COLO829 (cell line): ENCODE results near the gene CDK6.

ENCODE experiments used
- DNase-seq: peaks from one replicate; pipeline ENCODE4 v3.0.0; 2012; ENCODE audit warnings: low spot score

The CDK6 gene

DNA sequence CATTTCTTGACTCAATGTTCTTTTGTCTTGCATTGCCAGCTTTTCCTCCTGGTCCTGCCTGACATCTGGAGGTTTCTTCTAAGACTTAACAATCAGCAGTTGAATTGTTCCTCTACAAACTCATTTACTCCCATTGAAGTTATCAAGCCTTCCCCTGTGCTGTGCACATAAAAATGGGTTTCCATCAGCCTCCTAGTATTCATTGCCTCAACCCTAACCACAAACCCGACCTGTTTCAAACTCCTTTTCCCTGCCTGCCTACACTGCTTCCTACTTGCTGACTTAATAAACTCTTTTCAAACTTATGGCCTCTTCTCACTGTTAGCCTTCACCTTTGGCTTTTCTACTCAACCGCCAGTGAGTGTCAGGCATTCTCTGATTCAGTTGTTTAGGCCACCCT lies 9.4 kb upstream of the CDK6 start:
- DNase-seq, result no peak

DNA sequence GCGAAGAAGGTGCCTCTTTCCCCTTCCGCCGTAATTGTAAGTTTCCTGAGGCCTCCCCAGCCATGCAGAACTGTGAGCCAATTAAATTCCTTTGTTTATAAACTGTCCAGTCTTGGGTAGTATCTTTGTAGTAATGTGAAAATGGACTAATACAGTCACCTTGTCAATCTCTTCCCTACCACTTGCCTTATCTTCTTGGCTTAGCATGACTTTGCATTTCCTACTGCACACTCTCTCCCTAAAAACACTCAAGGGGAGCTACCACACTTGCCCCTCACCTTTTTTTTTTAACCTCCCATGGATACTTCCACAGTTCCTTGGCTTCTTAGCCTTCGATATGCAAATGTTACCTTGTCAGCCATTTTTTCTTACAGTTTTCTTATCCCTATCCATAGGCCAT lies 7.4 kb upstream of the CDK6 start:
- no peak for DNase-seq

DNA sequence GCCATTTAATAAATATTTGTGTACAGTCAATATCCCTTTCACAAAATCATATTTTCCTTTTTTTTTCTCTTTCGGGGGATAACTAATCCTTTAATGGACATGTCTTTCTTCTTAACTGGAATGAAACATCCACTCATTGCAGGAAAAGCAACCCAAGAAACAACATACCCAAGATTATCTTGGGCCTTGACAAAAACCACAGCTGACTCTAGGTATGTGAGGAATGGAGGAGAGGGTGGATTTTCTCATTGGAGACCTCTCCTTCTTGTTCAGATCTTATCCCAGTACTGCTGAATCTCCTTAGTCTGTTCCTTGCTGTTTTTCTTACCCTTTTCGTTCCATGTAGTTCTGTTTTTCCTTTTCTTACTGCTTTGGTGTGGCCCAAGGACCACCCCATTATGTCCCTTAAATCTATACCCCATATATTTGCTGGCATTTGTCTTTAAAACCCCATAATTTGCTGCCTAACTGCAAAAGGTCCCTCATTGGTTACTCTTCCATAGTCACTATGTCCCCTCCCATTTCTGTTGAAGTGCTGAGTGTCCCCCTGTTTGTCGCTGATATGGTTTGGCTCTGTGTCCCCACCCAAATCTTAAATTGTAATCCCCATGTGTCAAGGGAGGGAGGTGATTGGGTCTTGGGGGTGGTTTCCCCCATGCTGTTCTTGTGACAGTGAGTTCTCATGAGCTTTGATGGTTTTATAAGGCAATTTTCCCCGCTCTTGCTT lies 6.8 kb upstream of the CDK6 start:
- DNase-seq, result no peak

- no peak for DNase-seq
Observed at GRCh38 chr7:92841192-92841591, 4.8 kb upstream of the CDK6 start.

DNA sequence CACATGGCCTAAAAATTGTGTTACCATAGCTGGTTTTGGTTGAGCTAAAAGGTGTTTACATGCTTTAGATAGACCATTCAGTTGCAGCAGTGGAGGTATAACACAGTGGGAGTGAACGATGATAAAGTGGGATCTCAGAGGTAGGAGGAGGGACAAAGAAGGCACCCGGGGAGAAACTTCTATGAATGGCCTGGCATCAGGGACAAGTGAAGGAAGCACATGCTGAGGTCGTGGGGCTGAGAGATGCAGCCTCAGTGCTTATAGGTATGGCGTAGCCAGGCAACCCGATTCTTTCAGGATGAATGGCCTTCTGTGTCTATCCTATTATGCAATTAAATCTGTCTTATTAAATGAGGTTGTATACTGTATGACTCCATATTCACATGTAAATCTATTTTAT lies 3.9 kb upstream of the CDK6 start:
- DNase-seq, result no peak

- no peak for DNase-seq
Observed at GRCh38 chr7:92839901-92840300, 3.5 kb upstream of the CDK6 start.

- no peak for DNase-seq
Observed at GRCh38 chr7:92838934-92839333, 2.6 kb upstream of the CDK6 start.

DNA sequence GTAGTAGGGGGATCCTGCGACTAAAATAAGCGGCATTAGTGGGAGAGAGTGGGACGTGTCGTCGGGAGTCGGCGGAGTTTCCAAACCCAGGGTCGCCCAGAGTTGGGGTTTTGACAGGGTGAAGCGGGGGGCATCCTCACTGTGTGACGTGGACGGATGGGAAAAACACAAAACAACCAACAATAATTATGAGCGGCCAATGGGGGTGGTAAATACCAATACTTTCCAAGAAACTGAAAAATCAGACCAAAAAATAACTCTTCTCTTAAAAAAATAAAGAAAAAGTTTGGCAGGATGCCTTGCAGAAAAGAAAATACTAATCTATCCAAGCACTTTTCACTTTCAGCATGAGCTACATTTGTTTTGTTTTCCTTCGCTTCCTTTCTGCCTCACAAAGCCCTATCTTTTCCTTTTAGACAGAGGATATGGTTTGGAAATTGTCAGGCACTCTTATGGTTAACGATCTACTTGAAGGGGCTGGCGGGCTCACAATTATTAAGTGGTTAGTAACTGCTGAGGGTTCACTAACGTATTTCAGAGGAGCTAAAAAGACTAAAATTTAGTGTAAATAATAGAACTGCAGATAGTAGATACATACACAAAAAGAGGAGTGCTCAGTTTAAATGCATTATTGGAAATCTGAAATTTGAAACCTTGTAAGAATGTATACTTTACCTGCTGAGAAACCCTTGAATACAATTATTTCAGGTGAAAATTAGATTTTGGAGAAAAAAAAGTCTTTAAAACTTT lies 802 bp upstream of the CDK6 start:
- DNase-seq, result no peak

DNA sequence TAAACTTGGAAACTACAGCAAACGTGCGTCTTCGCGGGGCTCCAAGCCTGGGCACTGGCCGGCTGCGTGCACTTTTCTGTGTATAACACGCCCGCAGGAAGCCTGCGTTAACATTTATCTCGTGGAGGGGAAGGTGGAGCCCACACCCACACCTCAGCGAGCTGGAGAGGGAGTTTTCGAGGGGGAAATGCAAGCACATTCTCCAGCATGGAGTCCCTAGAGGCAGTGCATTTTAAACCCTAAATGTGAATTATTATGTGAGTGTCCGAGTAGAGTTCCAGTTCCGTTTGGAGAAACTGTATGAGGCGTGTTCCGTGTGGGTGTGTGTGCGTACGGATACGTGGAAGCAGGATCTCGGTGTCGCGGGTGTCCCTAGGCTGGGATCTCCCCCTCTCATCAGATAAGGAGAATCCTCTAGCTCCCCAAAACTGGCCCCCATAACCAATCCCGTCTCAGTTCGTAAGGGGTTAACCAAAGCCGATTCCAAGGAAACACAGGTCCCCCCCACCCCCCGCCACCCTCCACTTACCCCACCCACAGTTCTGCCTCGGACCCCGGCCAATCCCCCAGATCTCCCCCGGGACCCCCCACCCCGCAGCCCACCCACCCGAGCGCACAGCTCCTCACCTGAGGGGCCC lies 403 bp downstream of the CDK6 start:
- no peak for DNase-seq

- DNase-seq, result peak; percentile 66
Observed at GRCh38 chr7:92835261-92835850, 1.0 kb downstream of the CDK6 start.

DNA sequence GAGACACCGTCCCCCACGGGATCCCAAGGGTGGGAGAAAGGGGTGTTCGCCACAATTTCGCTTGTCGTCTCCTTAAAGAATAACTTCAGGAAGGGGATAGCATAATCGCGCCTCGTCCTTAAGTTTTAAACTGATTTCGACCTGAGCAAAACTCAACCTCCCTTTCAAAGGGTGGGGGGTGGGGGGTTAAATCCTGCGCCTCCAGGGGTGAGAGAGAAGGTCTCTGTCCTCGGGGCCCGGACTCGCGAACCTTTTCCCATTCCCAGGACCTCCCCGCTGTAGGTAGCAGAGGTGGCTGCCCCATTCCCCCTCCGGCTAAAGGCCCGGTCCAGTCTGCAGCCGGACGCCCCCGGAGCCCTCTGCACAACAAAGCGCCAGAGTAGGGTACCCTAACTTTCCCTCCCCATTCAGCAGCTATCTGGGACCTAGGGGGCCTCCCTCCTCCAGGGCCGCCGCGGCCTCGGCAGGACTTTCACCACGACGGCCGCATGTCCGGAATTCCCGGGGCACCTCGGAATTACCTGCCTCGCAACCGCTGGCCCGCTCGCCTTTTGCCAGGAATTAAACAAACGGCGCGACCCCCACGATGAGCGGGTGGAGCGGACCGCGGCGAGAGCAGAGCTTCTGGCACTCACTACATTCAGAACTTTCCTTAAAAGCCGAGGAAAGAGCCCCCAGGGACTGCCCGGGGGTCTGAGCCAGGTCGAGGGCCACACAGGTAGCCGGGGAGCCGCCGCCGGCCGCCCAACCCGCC lies 1.7 kb downstream of the CDK6 start:
- no peak for DNase-seq

DNA sequence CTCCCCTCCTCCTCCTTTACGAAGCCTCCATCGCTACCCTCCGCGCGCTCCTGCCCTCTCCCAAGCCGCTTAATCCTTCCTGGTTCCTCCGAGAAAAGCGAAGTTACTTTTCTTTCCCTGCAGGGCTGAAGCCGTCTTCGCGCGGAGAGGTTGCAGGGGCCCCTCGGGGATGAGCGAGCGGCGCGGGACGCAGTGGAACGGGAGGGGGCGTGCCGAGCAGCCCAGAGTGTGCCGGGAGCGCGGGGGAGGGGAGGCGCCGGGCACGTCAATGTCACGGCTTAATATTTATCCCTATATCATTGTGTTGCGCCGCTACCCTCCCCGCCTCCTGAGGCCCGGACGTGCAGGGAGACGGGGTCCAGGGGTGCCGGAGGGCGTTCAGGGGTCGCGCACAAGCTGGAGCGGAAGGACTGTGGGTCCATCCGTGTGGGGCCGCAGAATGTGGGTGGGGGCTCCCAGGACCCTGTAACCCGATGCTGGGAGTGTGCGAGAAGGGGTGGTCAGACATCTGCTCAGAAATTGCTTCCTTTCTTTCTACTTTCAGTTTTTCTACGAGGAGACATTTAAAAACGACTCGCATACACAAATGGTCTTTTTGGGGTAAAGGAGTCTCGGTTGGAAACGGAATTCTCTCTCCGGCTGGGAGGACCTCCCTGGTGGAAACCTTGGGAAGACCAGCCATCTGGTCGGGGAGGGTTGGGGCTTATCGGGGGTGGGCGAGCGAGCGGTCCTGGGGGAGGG lies 2.4 kb downstream of the CDK6 start:
- peak; percentile 45 for DNase-seq

DNA sequence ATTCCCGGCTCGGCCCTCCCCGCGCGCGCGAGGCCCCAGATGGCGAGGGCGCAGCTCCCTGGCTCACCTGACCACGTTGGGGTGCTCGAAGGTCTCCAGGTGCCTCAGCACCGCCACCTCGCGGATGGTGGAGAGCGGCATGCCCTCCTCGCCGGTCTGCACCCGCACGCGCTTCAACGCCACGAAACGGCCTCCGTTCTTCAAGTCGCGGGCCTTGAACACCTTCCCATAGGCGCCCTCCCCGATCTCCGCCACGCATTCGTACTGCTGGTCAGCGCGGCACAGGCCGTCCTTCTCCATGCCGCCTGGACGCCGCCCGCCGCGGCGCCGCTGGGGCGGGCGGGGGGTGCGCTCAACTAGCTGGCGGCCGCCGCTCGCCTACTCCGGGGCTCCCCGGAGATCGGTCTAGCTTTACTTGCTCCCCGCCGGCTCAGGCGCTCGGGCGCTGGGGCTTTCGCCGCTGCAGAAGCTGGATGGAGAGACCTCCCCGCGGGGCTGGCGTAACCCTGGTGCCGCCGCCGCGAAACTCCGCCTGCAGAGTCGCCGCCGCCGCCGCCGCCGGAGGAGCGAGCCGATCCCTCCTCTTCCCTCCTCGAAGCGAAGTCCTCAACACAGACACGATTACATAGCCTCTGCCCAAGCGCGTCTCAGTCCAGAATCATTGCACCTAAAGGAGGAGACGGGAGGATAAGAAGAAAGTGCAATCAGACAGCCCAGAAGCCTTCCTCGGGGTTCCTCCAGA lies 3.2 kb downstream of the CDK6 start:
- DNase-seq, result peak; percentile 41

GRCh38 chr7:92832534-92833023 lies 3.8 kb downstream of the CDK6 start:
- DNase-seq, result no peak

DNA sequence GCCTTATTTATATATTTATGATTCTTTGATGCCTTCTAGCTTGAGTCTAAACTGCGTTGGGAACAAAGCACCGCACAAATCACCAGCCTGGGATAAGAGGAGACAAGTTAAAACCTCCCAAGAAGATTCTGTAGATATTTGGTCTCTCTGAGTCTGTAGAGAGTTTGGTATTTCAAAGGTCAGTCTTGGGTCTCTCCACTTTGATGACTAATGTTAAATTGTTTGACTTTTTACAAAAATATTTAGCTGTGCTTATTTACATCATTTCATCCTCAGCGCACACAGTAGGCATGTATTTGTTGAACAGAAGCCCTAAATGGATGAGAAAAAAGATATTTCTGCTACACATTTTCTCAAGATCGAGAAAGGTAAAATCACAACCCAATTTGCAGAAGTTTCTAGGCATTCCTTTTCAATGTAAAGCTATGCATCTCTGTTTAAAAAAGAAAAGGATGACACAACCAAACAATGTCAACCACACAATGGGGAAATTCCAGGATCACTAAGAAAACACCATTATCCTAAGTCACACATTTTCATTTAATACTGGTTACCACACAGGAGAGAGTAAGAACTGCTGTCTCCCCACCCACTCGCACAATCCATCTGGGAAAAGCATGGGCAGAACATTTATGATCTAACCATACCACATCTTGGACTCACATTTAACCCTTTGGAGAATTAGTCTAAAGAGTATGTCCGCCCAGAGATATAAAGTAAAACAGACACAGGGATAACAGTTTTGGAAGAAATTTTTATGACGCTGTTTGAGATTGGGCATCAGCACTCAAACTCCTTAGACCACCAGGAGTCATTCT lies 4.4 kb downstream of the CDK6 start:
- DNase-seq, result no peak

- DNase-seq, result no peak
Observed at GRCh38 chr7:92830532-92831110, 5.8 kb downstream of the CDK6 start.

DNA sequence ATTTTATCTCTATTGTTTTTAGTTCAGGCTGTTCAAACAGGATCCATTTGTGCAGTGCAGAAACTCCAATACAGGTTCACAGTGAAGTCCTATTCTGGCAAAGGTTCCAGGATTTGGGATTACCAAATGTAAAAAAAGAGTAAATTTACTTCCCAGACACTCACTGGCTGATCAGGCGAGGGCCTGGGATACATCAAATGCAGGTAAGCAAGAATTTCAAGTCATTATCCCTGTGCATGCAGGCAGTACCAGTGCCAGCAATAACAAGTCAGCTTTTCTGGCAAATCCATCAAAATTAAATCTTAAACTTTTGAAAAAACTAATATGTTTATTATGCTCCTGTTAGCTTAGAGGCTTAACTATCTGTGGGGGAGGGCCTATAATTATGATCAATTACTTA lies 6.3 kb downstream of the CDK6 start:
- DNase-seq, result no peak

DNA sequence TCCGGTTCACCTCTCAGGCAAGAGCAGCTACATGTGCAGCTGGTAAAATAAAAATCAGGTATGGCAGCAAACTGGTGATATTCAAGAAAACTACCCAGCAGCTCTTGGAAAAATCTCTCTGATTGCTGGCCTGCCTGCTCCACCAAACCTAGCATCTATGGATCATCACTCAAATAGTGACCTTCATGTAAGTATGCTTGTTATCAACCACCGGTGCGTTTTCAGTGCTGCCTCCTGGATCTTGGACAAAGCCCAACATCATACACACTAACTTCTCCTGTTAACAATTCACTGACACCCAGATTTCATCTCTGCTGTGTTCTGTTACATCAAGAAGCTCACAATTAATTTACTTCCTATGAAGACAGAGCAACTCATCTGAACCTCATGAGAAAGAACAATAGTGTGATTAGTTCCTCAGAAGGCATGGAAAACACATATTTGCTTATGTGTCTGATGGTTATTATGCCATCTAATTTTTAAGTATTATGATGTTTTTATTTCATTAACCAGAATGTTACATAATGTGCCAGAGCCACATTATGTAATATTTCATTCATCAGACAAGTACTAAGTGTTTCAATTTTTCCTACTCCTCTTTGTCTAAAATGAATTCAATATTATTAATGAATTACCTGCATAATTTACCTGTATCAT lies 8.8 kb downstream of the CDK6 start:
- no peak for DNase-seq
